ENCODE data around the gene KCNQ1. TPM values are rescaled to one million over a fixed set of nuclear protein-coding genes. Genes with fewer than 3 reads are reported as not detected.

Gene KCNQ1
- total RNA-seq, 4 donors from 2014 or later, result 5.6 to 46.8 (median 24.6) TPM

GRCh38 chr11:2415171-2415570 is 29.6 kb upstream of the KCNQ1 start:
- no peak overlapping the region for H3K4me3 ChIP-seq
- H3K27me3 ChIP-seq, result peaks cover 8% of the 10 kb centered on the region
- H3K4me1 ChIP-seq, result peaks cover 1 to 7% (median 5%) of the 10 kb centered on the region in 4 donors
- 85% methylated on average over 27 of the region's 28 CpGs; no CpG with 5 or more reads in 1 of the 2 donors for WGBS, 2 donors (ENCODE audit: low coverage in 1 of 2)
- in situ Hi-C loops (cut with MboI; ENCODE audit: low pct_ligation_motif_present in 1 of 4, low pct_unique_long_range_greater_than_20kb in 1 of 4, low sequenced_read_pairs in 3 of 4) (loop anchor here in 3 of 4 donors (5.0 to 25.0 kb wide), 3 partner anchors 100 to 228 kb away; no protein-coding TSS in a partner anchor), intact Hi-C loops (cut with DNase I; ENCODE audit: low total_unique reads) (no loop called here)
- H3K9me3 ChIP-seq, result no peaks in the 10 kb centered on the region
- no peak overlapping the region for H3K27ac ChIP-seq
- H3K36me3 ChIP-seq, result no peaks in the 10 kb centered on the region
- no peak for DNase-seq
- TF ChIP-seq, protein P1, sequence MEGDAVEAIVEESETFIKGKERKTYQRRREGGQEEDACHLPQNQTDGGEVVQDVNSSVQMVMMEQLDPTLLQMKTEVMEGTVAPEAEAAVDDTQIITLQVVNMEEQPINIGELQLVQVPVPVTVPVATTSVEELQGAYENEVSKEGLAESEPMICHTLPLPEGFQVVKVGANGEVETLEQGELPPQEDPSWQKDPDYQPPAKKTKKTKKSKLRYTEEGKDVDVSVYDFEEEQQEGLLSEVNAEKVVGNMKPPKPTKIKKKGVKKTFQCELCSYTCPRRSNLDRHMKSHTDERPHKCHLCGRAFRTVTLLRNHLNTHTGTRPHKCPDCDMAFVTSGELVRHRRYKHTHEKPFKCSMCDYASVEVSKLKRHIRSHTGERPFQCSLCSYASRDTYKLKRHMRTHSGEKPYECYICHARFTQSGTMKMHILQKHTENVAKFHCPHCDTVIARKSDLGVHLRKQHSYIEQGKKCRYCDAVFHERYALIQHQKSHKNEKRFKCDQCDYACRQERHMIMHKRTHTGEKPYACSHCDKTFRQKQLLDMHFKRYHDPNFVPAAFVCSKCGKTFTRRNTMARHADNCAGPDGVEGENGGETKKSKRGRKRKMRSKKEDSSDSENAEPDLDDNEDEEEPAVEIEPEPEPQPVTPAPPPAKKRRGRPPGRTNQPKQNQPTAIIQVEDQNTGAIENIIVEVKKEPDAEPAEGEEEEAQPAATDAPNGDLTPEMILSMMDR (IDR thresholded peaks at IDR 0.05), result no peak
- TF ChIP-seq POLR2A (IDR thresholded peaks at IDR 0.05) (no peak), EP300 (IDR thresholded peaks at IDR 0.05; ENCODE audit: low read depth) (no peak), POLR2AphosphoS5 (IDR thresholded peaks at IDR 0.05) (no peak)

GRCh38 chr11:2415601-2416380 is 29.0 kb upstream of the KCNQ1 start:
- no peak overlapping the region for H3K27ac ChIP-seq
- DNase-seq, result no peak
- TF ChIP-seq EP300 (IDR thresholded peaks at IDR 0.05; ENCODE audit: low read depth) (no peak), POLR2AphosphoS5 (IDR thresholded peaks at IDR 0.05) (no peak), POLR2A (IDR thresholded peaks at IDR 0.05) (no peak)
- TF ChIP-seq, protein P1 (IDR thresholded peaks at IDR 0.05), result no peak
- peaks cover 6 to 14% (median 10%) of the 10 kb centered on the region in 4 donors for H3K4me1 ChIP-seq
- intact Hi-C loops (cut with DNase I; ENCODE audit: low total_unique reads), result no loop called here
- 80% methylated on average over 34 of the region's 34 CpGs; no CpG with 5 or more reads in 1 of the 2 donors for WGBS, 2 donors (ENCODE audit: low coverage in 1 of 2)
- no peaks in the 10 kb centered on the region for H3K9me3 ChIP-seq
- no peak overlapping the region for H3K4me3 ChIP-seq
- peaks cover 2% of the 10 kb centered on the region for H3K27me3 ChIP-seq
- no peaks in the 10 kb centered on the region for H3K36me3 ChIP-seq
- in situ Hi-C loops (cut with MboI; ENCODE audit: low pct_ligation_motif_present in 1 of 4, low pct_unique_long_range_greater_than_20kb in 1 of 4, low sequenced_read_pairs in 3 of 4), result loop anchor here in 3 of 4 donors (5.0 to 25.0 kb wide), 3 partner anchors 101 to 228 kb away; no protein-coding TSS in a partner anchor

- no peaks in the 10 kb centered on the region for H3K9me3 ChIP-seq
- no peaks in the 10 kb centered on the region for H3K27me3 ChIP-seq
- TF ChIP-seq POLR2A (IDR thresholded peaks at IDR 0.05) (no peak), EP300 (IDR thresholded peaks at IDR 0.05; ENCODE audit: low read depth) (no peak), POLR2AphosphoS5 (IDR thresholded peaks at IDR 0.05) (no peak)
- TF ChIP-seq, protein P1 (IDR thresholded peaks at IDR 0.05), result no peak
- no peak overlapping the region for H3K4me3 ChIP-seq
- H3K36me3 ChIP-seq, result no peaks in the 10 kb centered on the region
- in situ Hi-C loops (cut with MboI; ENCODE audit: low pct_ligation_motif_present in 1 of 4, low pct_unique_long_range_greater_than_20kb in 1 of 4, low sequenced_read_pairs in 3 of 4) (loop anchor here in 3 of 4 donors (5.0 to 25.0 kb wide), 3 partner anchors 102 to 229 kb away; no protein-coding TSS in a partner anchor), intact Hi-C loops (cut with DNase I; ENCODE audit: low total_unique reads) (no loop called here)
- no peak overlapping the region for H3K27ac ChIP-seq
- peaks cover 6 to 15% (median 11%) of the 10 kb centered on the region in 4 donors for H3K4me1 ChIP-seq
- DNase-seq, result no peak
- 73 to 84% methylated on average over 2 to 18 of the region's 18 CpGs for WGBS, 2 donors (ENCODE audit: low coverage in 1 of 2)
These were observed 28.0 kb upstream of the KCNQ1 start for GRCh38 chr11:2416765-2417164.

DNA sequence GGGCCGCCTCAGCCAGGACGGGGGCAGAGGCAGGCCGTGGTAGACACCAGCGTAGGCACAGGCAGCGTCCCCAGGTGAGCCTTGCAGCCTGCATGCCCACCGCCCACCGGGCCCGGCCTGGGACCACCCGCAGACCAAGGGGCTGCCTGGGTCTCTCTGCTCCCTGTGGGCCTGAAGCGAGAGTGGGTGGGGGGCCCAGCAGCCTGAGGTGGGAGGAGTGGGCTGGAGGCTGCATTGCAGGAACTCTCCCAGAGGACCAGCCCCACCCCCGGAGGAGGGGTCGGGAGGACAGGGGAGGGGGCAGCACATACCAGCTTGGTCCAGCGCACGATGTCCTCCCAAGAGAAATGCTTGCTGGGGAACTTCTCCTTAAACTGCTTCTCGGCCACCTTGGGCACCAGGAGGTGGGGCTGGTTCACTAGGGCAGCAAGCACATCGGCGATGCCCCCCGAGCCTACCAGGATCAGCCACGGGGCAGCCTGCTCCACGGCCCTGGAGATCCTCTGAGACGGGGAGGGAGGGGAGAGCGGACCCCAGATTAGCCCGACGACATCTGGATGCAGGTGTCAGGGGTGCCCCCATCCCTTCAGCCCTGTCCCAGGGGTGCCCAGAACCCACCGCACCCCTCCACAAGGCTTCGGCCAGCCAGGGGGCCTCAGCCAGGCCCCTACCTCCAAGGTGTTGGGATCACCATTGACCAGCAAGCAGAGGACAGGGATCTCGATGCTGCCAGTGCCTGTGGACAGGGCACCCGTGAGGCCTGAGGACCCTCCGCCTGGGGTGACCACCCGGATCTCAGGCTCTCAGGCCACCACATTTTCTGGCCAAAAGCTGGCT is 26.7 kb upstream of the KCNQ1 start:
- Histone ChIP-seq H3K27me3 (peaks cover 10% of the 10 kb centered on the region), H3K27ac (no peak overlapping the region), H3K9me3 (no peaks in the 10 kb centered on the region), H3K36me3 (no peaks in the 10 kb centered on the region), H3K4me1 (peaks cover 6 to 15% (median 11%) of the 10 kb centered on the region in 4 donors), H3K4me3 (no peak overlapping the region)
- in situ Hi-C loops (cut with MboI; ENCODE audit: low pct_ligation_motif_present in 1 of 4, low pct_unique_long_range_greater_than_20kb in 1 of 4, low sequenced_read_pairs in 3 of 4) (loop anchor here in 3 of 4 donors (5.0 to 25.0 kb wide), 3 partner anchors 103 to 231 kb away; no protein-coding TSS in a partner anchor), intact Hi-C loops (cut with DNase I; ENCODE audit: low total_unique reads) (no loop called here)
- no peak for DNase-seq
- TF ChIP-seq EP300 (IDR thresholded peaks at IDR 0.05; ENCODE audit: low read depth) (no peak), POLR2AphosphoS5 (IDR thresholded peaks at IDR 0.05) (no peak), POLR2A (IDR thresholded peaks at IDR 0.05) (no peak)
- TF ChIP-seq, protein P1 (IDR thresholded peaks at IDR 0.05), result no peak
- 69% methylated on average over 30 of the region's 30 CpGs; no CpG with 5 or more reads in 1 of the 2 donors for WGBS, 2 donors (ENCODE audit: low coverage in 1 of 2)
